ENCODE data around the gene SEMA3F.
A peak's percentile ranks its signal among the peaks of the same experiment; 100 is the strongest.

The SEMA3F gene

GRCh38 chr3:50170689-50171088 lies 15.6 kb downstream of the SEMA3F start:
- no peak for DNase-seq (ENCODE audit: low read depth in 2 of 2)

GRCh38 chr3:50171540-50172301 lies 16.6 kb downstream of the SEMA3F start:
- DNase-seq (ENCODE audit: low read depth in 2 of 2), result no peak

GRCh38 chr3:50172626-50173220 lies 17.6 kb downstream of the SEMA3F start:
- no peak for DNase-seq (ENCODE audit: low read depth in 2 of 2)

- DNase-seq (ENCODE audit: low read depth in 2 of 2), result no peak
Observed at GRCh38 chr3:50173685-50174516, 18.8 kb downstream of the SEMA3F start.

- DNase-seq (ENCODE audit: low read depth in 2 of 2), result no peak
Observed at GRCh38 chr3:50174517-50174895, 19.4 kb downstream of the SEMA3F start.

- DNase-seq (ENCODE audit: low read depth in 2 of 2), result no peak
Observed at GRCh38 chr3:50174947-50175524, 19.9 kb downstream of the SEMA3F start.

- DNase-seq (ENCODE audit: low read depth in 2 of 2), result no peak
Observed at GRCh38 chr3:50177346-50177745, 22.2 kb downstream of the SEMA3F start.

- no peak for DNase-seq (ENCODE audit: low read depth in 2 of 2)
Observed at GRCh38 chr3:50179710-50180109, 24.6 kb downstream of the SEMA3F start.

GRCh38 chr3:50181985-50182384 lies 26.9 kb downstream of the SEMA3F start:
- DNase-seq (ENCODE audit: low read depth in 2 of 2), result no peak

- DNase-seq (ENCODE audit: low read depth in 2 of 2), result no peak
Observed at GRCh38 chr3:50182533-50183099, 27.5 kb downstream of the SEMA3F start.

GRCh38 chr3:50183755-50184154 lies 28.6 kb downstream of the SEMA3F start:
- no peak for DNase-seq (ENCODE audit: low read depth in 2 of 2)

GRCh38 chr3:50184242-50184978 lies 29.3 kb downstream of the SEMA3F start:
- DNase-seq (ENCODE audit: low read depth in 2 of 2), result no peak

- no peak for DNase-seq (ENCODE audit: low read depth in 2 of 2)
Observed at GRCh38 chr3:50185230-50185629, 30.1 kb downstream of the SEMA3F start.

- DNase-seq (ENCODE audit: low read depth in 2 of 2), result no peak
Observed at GRCh38 chr3:50186096-50186495, 31.0 kb downstream of the SEMA3F start.

GRCh38 chr3:50187750-50188149 lies 32.6 kb downstream of the SEMA3F start:
- no peak for DNase-seq (ENCODE audit: low read depth in 2 of 2)

GRCh38 chr3:50189274-50189673 lies 34.1 kb downstream of the SEMA3F start:
- no peak for DNase-seq (ENCODE audit: low read depth in 2 of 2)

- DNase-seq (ENCODE audit: low read depth in 2 of 2), result no peak
Observed at GRCh38 chr3:50189989-50190388, 34.9 kb downstream of the SEMA3F start.

GRCh38 chr3:50190936-50191660 lies 36.0 kb downstream of the SEMA3F start, which contains the start of gene GNAT1:
Gene GNAT1 (plus strand): TSS chr3:50191610. CDS start chr3:50191726, 116 bp downstream.
- DNase-seq (ENCODE audit: low read depth in 2 of 2), result no peak

GRCh38 chr3:50192124-50192523 lies 37.0 kb downstream of the SEMA3F start:
- DNase-seq (ENCODE audit: low read depth in 2 of 2), result no peak

- peak; percentile 63 to 69 for DNase-seq (ENCODE audit: low read depth in 2 of 2)
Observed at GRCh38 chr3:50192689-50193141, 37.6 kb downstream of the SEMA3F start.

Data from stimulated activated CD8-positive, alpha-beta memory T cell treated with anti-CD3 and anti-CD28 coated beads, Interleukin-7, amount 100 ng/mL, for 4 hours (primary cell).